ENCODE measurements around the gene FAM3C.

Gene FAM3C

DNA sequence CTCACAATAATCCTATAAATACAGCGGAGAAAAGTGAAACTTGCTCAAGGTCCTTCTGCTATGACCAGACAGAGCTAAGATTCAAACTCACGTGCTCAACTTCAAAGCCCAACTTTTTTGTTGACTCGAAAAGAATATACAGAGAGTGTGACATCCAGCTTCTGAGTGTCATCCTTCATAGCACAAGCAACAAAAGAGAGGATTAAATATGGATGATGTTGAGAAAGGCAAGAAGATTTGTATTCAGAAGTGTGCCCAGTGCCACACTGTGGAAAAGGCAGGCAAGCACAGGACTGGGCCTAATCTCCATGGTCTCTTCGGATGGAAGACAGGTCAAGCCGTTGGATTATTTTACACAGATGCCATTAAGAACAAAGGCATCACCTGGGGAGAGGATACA, 2.1 kb upstream of the FAM3C start:
- DNase-seq (ENCODE audit: low read depth) = no peak
- TF ChIP-seq, protein P1, sequence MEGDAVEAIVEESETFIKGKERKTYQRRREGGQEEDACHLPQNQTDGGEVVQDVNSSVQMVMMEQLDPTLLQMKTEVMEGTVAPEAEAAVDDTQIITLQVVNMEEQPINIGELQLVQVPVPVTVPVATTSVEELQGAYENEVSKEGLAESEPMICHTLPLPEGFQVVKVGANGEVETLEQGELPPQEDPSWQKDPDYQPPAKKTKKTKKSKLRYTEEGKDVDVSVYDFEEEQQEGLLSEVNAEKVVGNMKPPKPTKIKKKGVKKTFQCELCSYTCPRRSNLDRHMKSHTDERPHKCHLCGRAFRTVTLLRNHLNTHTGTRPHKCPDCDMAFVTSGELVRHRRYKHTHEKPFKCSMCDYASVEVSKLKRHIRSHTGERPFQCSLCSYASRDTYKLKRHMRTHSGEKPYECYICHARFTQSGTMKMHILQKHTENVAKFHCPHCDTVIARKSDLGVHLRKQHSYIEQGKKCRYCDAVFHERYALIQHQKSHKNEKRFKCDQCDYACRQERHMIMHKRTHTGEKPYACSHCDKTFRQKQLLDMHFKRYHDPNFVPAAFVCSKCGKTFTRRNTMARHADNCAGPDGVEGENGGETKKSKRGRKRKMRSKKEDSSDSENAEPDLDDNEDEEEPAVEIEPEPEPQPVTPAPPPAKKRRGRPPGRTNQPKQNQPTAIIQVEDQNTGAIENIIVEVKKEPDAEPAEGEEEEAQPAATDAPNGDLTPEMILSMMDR (IDR thresholded peaks at IDR 0.05; ENCODE audit: control insufficient read depth, insufficient read depth, low read depth, low read length, missing control alignments) = peak; percentile 10
- no peak overlapping the region for H3K4me3 ChIP-seq (ENCODE audit: control insufficient read depth, low read depth, low read length)

DNA sequence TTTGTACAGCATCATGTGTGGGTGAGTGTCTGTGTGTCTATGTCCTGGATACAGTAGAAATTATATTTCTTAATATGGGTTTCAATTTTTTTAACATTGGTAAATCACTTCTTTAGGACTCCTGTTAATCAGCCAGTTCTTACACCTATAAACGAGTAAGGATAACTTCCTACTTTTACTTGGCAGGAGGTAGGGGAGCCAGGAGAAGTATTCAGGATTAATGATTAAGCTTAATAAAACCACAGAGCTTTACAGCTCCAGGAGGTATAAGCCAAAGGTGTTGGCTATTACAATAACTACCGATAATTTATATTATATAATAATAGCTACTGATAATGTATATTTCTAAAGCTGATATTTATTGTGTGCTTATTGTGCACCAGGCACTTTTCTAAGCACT, 1.7 kb upstream of the FAM3C start:
- no peak overlapping the region for H3K4me3 ChIP-seq (ENCODE audit: control insufficient read depth, low read depth, low read length)
- TF ChIP-seq, protein P1 (IDR thresholded peaks at IDR 0.05; ENCODE audit: control insufficient read depth, insufficient read depth, low read depth, low read length, missing control alignments) = no peak
- no peak for DNase-seq (ENCODE audit: low read depth)

DNA sequence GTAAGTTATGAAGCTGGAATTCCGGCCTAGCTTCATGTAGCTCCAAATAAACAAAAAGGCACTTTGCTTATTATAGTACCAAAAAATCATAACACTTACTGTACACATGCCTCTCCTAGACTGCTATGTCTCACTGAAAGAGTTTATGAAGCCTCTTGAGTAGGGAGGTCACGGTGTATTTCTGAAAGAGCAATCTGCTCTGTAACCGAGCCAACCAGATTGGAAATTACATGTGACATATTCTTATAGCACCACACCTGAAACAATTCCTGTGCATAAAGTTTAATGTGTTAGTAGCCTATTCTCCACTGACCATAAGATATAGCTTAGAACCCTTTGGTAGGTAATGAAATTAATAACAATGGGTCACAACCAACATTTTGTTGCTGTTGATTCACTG, 1.3 kb upstream of the FAM3C start:
- H3K4me3 ChIP-seq (ENCODE audit: control insufficient read depth, low read depth, low read length) = no peak overlapping the region
- TF ChIP-seq, protein P1 (IDR thresholded peaks at IDR 0.05; ENCODE audit: control insufficient read depth, insufficient read depth, low read depth, low read length, missing control alignments) = no peak
- no peak for DNase-seq (ENCODE audit: low read depth)

DNA sequence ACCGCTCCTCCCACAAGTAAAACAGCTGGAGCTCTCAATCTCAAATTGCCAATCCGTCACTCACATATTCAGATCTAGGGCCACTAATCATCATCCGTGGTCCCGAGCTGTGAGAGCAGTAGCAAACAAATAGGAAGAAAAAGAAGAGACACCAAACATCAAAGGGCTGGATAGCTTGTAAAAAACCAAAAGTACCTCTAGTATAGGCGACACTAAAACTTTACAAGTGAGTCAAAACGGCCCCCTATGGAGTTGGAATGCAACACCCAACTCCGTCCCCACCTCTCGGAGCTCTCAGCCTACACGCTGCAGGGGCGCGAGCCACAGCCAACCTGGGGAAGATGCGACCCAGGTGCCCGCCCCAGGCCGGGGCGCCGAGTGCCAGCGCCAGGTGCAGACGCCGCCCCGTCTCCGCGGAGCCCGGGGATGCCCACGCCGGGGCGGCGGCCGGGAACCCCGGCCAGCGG, 581 bp downstream of the FAM3C start:
- no peak for DNase-seq (ENCODE audit: low read depth)
- TF ChIP-seq, protein P1 (IDR thresholded peaks at IDR 0.05; ENCODE audit: control insufficient read depth, insufficient read depth, low read depth, low read length, missing control alignments) = no peak
- H3K4me3 ChIP-seq (ENCODE audit: control insufficient read depth, low read depth, low read length) = peak overlapping the region; percentile 75

DNA sequence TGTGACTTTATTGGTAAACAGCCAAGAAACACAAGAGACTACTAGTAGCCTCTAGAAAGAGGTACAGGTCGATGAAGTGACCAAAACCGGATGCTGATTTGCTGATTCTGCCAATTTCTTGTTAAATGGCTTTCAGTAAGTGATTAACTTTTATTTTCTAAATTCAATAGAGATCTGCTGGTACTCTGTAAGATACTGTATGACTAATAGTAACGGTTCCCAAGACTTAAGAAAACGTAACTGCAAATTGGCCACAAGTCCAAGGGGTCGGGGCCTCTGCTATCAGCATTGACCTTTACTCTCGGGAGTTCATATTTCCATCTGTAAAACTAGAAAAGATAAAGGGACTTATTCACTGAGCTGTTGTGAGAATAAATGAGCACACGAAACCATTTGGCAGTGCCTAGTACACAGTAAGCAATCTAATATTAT, 1.4 kb downstream of the FAM3C start:
- H3K4me3 ChIP-seq (ENCODE audit: control insufficient read depth, low read depth, low read length) = no peak overlapping the region
- no peak for DNase-seq (ENCODE audit: low read depth)

DNA sequence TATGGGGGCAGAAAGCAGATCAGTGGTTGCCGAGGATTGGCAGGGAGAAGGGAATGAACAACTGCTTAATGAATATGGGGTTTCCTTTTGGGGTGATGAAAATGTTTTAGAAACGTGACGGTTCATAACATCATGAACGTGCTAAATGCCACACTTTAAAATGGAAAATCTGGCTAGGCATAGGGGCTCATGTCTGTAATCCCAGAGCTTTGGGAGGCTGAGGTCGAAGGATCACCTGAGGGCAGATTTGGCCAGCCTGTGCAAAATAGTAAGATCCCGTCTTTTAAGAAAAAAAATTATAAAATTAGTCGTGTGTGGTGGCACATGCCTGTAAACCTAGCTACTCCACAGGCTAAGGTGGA, 3.1 kb downstream of the FAM3C start:
- no peak overlapping the region for H3K4me3 ChIP-seq (ENCODE audit: control insufficient read depth, low read depth, low read length)
- TF ChIP-seq, protein P1 (IDR thresholded peaks at IDR 0.05; ENCODE audit: control insufficient read depth, insufficient read depth, low read depth, low read length, missing control alignments) = no peak
- no peak for DNase-seq (ENCODE audit: low read depth)

More for the DNA sequence above, 1.4 kb downstream of the FAM3C start:
- TF ChIP-seq, protein P1 (IDR thresholded peaks at IDR 0.05; ENCODE audit: control insufficient read depth, insufficient read depth, low read depth, low read length, missing control alignments) = no peak
